OCI-LY7 (cell line): ENCODE measurements around the gene CTBP2.

Experiments used
- CTCF ChIP-seq: fragments of 200-600 bp; sonication (generic); conservative IDR thresholded peaks from 2 replicates; pipeline ENCODE4 v1.5.1; 2014; ENCODE audit warnings: mild to moderate bottlenecking, antibody characterized with exemption, low read length, moderate library complexity, mixed read lengths
- EZH2phosphoT487 ChIP-seq: fragments of 200-600 bp; sonication (generic); IDR thresholded peaks from 2 replicates; pipeline ENCODE4 v1.6.1; 2018; ENCODE audit warnings: low read depth, borderline replicate concordance, mild to moderate bottlenecking, mixed run types, antibody characterized with exemption, low read length, moderate library complexity, mixed read lengths

GRCh38 chr10:124987788-124988187 lies 172.6 kb downstream of the CTBP2 start:
- TF ChIP-seq CTCF (no peak), EZH2phosphoT487 (no peak)
